HG03558 (cell line): ENCODE measurements around the gene IL12RB2.

ENCODE experiments used
- ATAC-seq: cut with Tn5 transposase; IDR thresholded peaks from one replicate; pipeline ENCODE4 v1.9.1; 2021; ENCODE audit warnings: moderate number of reproducible peaks; ENCODE audit not compliant: unreplicated experiment; ENCODE audit errors: extremely low read depth

Gene IL12RB2

DNA sequence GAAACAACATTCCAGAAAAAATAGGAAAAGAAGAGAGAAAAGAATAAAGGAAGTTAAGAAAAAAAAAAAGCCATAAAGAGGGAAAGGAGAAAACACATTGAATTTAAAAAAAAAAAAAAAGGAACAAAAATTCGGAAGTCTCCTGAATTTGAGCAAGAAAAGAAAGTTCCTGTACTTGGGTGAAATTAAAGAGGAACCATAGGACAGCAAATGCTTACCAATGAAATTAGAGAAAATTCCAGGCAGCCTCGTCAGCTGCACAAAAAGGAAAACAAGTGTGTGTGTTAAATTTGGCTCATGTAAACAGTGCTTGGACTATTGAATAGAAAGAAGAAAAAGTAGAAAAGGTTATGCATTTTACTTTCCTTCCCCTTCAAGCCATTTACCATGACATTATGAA is 4.9 kb downstream of the IL12RB2 start:
- ATAC-seq = no peak

- ATAC-seq = no peak
These were observed 6.4 kb downstream of the IL12RB2 start for GRCh38 chr1:67313934-67314671.

DNA sequence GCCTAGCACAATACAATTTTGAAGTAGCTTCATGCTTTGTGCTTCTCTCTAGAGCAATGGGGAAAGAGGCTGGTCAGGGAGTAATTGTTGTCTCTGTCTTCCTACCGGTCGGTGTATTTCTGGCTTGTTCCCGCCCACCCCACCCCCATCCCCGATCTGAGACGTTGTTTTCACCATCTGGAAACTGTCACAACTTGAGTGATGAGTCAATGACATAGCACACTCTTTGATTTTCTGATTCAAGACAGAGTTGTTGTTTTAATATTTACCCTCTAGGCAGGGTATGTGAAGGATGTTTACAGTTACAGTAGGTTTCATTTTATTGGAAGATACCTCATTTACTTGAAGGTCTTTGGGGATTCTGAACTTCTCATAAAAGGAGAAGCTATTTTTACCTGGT is 7.0 kb downstream of the IL12RB2 start:
- no peak for ATAC-seq

DNA sequence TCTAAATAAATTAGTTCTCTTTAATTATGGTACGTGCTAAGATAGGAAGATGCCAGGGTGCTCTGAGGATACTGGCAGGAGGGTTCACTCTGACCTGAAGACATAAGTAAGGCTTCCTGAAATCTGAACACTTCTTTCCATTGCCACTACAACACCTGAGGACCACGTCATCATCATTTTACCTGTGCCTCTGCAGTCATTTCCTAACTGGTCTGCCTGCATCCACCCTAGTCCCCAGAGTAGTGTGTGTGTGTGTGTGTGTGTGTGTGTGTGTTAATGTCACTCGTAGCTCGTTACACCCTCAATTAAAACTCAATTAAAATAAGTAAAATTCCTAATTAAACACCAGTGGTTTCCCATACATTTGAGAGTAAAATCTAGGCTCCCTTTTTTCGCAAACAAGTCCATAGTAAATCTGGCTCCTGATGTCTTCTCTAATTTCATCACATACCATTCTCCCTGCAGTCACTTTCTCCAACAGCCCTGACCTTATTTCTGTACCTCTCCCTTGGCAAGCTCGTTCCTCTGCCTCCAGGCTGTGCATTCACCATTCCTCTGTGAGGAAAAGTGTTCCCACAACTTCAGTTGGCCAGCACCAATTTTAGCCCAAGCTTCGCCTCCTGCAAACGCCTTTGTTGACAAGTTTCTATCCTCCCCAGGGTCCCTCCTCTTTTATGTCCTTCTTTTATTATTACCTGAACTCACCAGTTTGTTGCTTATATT is 8.7 kb downstream of the IL12RB2 start:
- no peak for ATAC-seq

DNA sequence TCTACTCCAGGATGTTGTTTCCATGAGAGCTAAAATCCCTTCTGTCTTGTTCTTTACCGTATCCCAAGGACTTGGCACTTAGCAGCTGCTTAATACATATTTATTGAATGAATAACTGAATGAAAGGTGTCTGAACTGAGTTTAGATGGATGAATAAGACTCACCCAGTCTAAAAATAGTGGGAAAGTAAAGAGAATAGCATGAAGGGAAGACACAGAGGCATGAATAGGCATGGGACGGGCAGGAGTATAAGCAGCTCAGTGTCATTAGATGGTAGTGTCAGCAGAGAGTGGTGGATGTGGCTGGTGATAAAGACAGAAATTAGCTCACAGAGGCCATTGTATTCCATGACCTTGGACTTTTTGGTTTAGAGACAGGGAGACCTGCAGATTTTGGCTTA is 9.2 kb downstream of the IL12RB2 start:
- no peak for ATAC-seq

GRCh38 chr1:67317803-67318202 is 10.1 kb downstream of the IL12RB2 start:
- ATAC-seq = no peak

GRCh38 chr1:67322442-67322841 is 14.8 kb downstream of the IL12RB2 start:
- ATAC-seq = no peak

GRCh38 chr1:67323087-67323486 is 15.4 kb downstream of the IL12RB2 start:
- ATAC-seq = no peak

- ATAC-seq = no peak
These were observed 16.4 kb downstream of the IL12RB2 start for GRCh38 chr1:67324068-67324467.

GRCh38 chr1:67327864-67328466 is 20.3 kb downstream of the IL12RB2 start:
- no peak for ATAC-seq

DNA sequence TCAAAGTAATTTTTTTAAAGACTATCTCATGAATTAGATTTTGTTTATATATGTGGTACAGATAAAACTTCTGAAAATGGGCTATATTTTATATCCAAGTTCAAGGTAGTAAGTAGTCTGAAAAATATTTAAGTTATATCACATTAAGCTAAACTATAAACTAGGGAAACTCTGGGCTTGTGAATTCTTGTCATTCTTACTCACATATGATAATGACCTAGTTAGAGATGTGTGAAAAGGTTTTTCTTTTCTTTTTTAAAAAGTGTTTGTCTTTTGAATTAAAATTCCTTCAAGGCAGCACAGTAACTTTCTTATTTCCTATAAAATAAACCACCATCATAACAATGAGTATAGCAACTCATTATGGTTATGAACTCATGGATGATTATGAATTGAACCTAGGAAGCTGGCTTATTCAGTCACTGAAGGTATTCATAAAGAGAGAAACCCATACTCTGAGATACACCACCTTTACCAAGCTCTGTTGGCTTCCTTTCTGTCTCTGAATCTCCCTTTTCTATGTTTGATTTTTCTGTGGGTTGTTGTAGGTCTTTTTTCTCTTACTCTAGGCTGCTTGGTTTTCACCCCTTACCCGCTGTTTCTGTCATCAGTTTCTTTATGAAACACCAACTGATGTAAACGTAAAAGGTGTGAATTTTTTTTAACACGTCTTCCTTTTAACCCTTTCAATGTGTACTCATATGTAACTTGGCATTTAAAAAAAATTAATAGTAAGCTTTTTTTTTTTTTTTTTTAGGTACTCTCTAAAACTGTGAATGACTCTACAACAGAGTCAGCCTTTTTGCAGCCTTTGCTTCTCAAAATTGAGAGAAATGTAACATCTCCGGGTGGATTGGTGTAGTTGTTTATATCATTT is 25.2 kb downstream of the IL12RB2 start:
- ATAC-seq = peak; percentile 88

DNA sequence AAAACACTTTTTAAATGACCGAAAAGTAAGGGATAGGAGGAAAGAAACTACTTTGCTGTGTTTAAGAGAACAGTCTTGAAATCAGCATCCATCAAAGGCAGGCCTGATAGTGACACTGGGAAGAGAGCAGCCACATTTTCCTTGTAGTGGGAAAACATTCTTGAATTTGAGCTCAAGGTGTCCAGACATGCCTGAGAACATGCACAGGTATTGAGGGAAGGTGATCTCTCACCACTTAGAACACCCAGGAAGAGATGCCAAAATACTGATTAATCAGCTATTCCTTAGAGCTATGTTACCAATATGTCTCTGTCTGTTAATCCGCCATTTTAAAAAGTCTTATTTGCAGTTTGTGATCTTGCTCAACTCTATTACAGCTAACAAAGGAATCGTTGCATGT is 25.9 kb downstream of the IL12RB2 start:
- no peak for ATAC-seq

DNA sequence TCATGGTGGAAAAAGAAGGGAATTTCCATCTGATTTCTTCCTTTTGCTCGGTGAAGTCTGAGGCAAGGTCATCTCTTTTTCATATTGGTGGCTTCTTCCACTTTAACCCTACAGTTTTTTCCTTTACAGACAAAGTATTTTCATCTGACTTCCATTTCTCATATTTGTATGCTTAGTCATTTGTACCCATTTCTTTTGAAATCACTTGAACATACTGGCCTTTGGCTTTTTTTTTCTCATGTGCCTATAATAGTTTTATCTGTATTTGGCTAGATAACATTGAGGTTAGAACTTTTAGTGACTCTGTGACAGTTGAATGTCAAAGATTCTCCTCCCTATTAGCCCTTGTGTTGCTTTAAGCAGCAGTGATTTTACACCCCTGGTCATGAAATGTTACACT is 27.7 kb downstream of the IL12RB2 start:
- ATAC-seq = no peak

DNA sequence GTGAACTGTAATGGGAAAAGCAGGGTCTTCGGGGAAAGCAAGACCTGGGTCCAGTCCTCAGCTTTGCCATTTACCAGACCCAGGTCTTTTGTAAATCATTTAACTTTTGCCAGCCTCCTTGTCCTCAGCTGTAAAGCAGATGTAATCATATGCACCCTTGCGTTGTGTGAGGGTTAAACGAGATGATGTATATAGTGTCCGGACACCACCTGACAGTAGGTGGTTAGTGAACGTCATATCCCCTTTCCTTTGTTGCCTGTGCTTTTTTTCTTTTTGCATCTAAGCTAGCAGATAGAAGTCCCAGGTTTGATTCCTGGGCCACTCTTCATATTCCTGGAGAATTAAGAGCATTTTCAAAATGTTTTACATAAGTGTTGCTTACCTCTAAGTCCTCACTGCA is 28.5 kb downstream of the IL12RB2 start:
- no peak for ATAC-seq

DNA sequence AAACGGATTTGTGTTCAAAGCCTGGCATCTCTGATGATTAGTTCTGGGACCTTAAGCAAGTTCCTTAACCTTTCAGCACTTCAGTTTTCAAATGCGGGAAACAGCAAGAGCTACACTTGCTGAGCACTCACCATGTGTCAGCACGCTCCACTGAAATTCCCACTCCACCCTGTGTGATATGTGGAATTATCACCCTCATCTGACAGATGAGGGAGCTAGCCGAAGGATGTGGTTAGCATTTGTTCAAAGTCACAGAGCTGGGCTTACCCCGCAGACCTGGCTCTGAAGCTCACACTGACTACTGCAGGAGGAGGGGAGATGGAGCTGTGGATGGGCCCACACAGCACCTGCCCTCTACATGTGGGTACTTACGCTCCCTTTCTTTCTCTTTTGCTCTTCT is 29.1 kb downstream of the IL12RB2 start:
- no peak for ATAC-seq

DNA sequence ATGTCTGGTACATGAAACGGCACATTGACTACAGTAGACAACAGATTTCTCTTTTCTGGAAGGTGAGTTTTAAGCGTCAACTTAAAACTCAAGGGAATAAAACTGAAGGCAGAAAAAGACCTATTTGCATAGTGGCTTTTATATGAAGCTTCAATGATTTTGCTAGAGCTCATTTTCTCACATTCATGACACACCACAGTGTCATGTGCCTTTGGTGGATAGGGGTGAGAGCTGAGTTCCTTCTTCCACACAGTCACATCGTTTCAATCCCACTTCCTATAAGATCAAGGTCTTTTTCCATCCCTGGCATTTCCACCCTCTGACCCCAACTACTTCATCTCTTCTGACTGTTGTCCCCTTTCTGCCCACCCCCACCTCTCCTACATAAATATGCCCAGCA is 31.0 kb downstream of the IL12RB2 start:
- peak; percentile 38 for ATAC-seq

DNA sequence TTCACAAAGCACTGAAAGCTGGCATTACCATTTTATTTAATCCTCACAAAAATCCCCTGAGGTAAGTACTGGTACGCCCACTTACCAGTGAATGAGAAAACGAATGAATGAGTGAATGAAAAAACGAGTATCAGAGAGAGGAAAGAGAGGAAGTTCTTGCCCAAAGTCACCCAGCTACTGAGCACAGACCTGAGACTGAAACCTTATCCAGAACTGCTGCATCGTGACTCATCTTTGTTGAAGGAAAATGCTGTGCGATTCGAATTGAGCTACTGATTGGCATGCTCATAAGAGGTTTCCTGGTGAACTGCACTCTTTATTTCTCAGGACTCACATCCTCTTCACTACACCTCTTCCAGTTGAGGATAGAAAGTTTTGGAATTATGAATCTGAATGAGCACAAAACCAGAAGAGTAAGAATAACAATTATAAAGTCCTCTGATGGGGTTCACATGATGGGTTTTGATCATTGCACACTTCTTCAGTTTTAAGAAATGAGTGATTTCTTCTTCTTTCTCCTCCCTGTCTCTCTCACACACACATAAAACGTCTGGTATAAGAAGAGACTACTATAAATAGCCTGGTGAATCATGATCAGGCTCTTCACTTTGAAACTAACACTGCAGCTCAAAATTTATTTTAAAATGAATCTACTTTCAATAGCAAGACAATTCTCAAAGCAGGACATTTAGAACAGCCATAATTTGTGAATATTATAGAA is 32.1 kb downstream of the IL12RB2 start:
- peak; percentile 28 for ATAC-seq

- peak; percentile 22 for ATAC-seq
These were observed 34.6 kb downstream of the IL12RB2 start for GRCh38 chr1:67342076-67342890.

- no peak for ATAC-seq
These were observed 37.9 kb downstream of the IL12RB2 start for GRCh38 chr1:67345556-67345955.
